Stimulated activated CD8-positive, alpha-beta memory T cell treated with anti-CD3 and anti-CD28 coated beads, Interleukin-4, amount 100 ng/mL, for 24 hours (primary cell): ENCODE measurements around the gene FCHSD2.
"Not testable (repeated sequence)": the region's sequence is repeated elsewhere in the genome, so short reads cannot be mapped to it uniquely, and the experiment has no call there.

Experiments used
- DNase-seq: peaks from one replicate; pipeline ENCODE4 v3.0.0-alpha.2; 2020; ENCODE audit warnings: low read depth

Gene FCHSD2

GRCh38 chr11:72924568-72925190 lies 217.4 kb downstream of the FCHSD2 start:
- no peak for DNase-seq

GRCh38 chr11:72921028-72921716 lies 220.9 kb downstream of the FCHSD2 start:
- no peak for DNase-seq

GRCh38 chr11:72920001-72920400 lies 222.1 kb downstream of the FCHSD2 start:
- no peak for DNase-seq

- no peak for DNase-seq
Measured at GRCh38 chr11:72918851-72919250, 223.3 kb downstream of the FCHSD2 start.

GRCh38 chr11:72912253-72912652 lies 229.9 kb downstream of the FCHSD2 start:
- no peak for DNase-seq

- DNase-seq = not testable (repeated sequence)
Measured at GRCh38 chr11:72909558-72910388, 232.3 kb downstream of the FCHSD2 start.

GRCh38 chr11:72908032-72908676 lies 234.0 kb downstream of the FCHSD2 start:
- no peak for DNase-seq

GRCh38 chr11:72904016-72904415 lies 238.1 kb downstream of the FCHSD2 start:
- no peak for DNase-seq

- DNase-seq = no peak
Measured at GRCh38 chr11:72901374-72901773, 240.7 kb downstream of the FCHSD2 start.

GRCh38 chr11:72900013-72900412 lies 242.1 kb downstream of the FCHSD2 start:
- DNase-seq = no peak

- DNase-seq = no peak
Measured at GRCh38 chr11:72899238-72899637, 242.9 kb downstream of the FCHSD2 start.

- DNase-seq = no peak
Measured at GRCh38 chr11:72897506-72897905, 244.6 kb downstream of the FCHSD2 start.

GRCh38 chr11:72896431-72896830 lies 245.7 kb downstream of the FCHSD2 start:
- DNase-seq = no peak

- DNase-seq = no peak
Measured at GRCh38 chr11:72890881-72891280, 251.2 kb downstream of the FCHSD2 start.

- DNase-seq = no peak
Measured at GRCh38 chr11:72886619-72887018, 255.5 kb downstream of the FCHSD2 start.

GRCh38 chr11:72885749-72886609 lies 256.1 kb downstream of the FCHSD2 start:
- DNase-seq = no peak

GRCh38 chr11:72876147-72876546 lies 266.0 kb downstream of the FCHSD2 start:
- DNase-seq = no peak

- no peak for DNase-seq
Measured at GRCh38 chr11:72875736-72876135, 266.4 kb downstream of the FCHSD2 start.

GRCh38 chr11:72872012-72872411 lies 270.1 kb downstream of the FCHSD2 start:
- no peak for DNase-seq

GRCh38 chr11:72871119-72871518 lies 271.0 kb downstream of the FCHSD2 start:
- no peak for DNase-seq

- no peak for DNase-seq
Measured at GRCh38 chr11:72869831-72870230, 272.3 kb downstream of the FCHSD2 start.

- DNase-seq = no peak
Measured at GRCh38 chr11:72867970-72868369, 274.1 kb downstream of the FCHSD2 start.
